AG09319 (cell line): Measurements from ENCODE around the gene GSE1.

Source experiments
- DNase-seq: peaks from one replicate; pipeline ENCODE4 v3.0.0-alpha.2; 2010; ENCODE audit warnings: low read depth; ENCODE audit errors: extremely low read depth
- CTCF ChIP-seq: IDR thresholded peaks from 2 replicates; pipeline ENCODE4 v1.5.1; 2011; ENCODE audit warnings: low read depth, mild to moderate bottlenecking, inconsistent platforms, low read length, moderate library complexity

GSE1 gene

GRCh38 chr16:85570735-85571562 is 42.2 kb upstream of the GSE1 start:
- no peak for DNase-seq
- TF ChIP-seq CTCF: no peak

GRCh38 chr16:85571563-85571812 is 41.6 kb upstream of the GSE1 start:
- DNase-seq: no peak
- TF ChIP-seq CTCF: no peak

GRCh38 chr16:85571813-85572619 is 41.1 kb upstream of the GSE1 start:
- no peak for DNase-seq
- TF ChIP-seq CTCF: no peak

- TF ChIP-seq CTCF: no peak
- DNase-seq: no peak
Observed at GRCh38 chr16:85573045-85573695, 40.0 kb upstream of the GSE1 start.

- no peak for DNase-seq
Observed at GRCh38 chr16:85573696-85574641, 39.2 kb upstream of the GSE1 start.

More at GRCh38 chr16:85573696-85574641, 39.2 kb upstream of the GSE1 start:
- no peak for TF ChIP-seq CTCF
